Breast epithelium (tissue), 4 donors: ENCODE results near the gene CFAP20. TPM values are rescaled to one million over a fixed set of nuclear protein-coding genes. Genes with fewer than 3 reads are reported as not detected.

Experiments used
- DNase-seq, 2 donors: peaks; one replicate each; pipeline ENCODE4 v3.0.0-alpha.2; 2019; ENCODE audit warnings: low spot score in 2 of 2
- H3K27ac ChIP-seq, 2 donors: fragments of 200-600 bp; sonication (generic) in 1 of 2; one replicate each; pipeline ENCODE4 v1.5.1; 2016 to 2019; ENCODE audit warnings: mild to moderate bottlenecking in 1 of 2
- H3K27me3 ChIP-seq, 2 donors: fragments of 200-600 bp; sonication (generic) in 1 of 2; one replicate each; pipeline versions ENCODE4 v1.5.1 to v1.6.0; 2017 to 2019; ENCODE audit warnings: control low read depth in 1 of 2, mild to moderate bottlenecking in 1 of 2
- H3K36me3 ChIP-seq: fragments of 200-600 bp; one replicate; pipeline ENCODE4 v1.5.1; 2019
- H3K4me1 ChIP-seq, 2 donors: fragments of 200-600 bp; sonication (generic); one replicate each; pipeline ENCODE4 v1.5.1; 2016 to 2019; ENCODE audit warnings: control low read depth in 1 of 2
- H3K4me3 ChIP-seq, 3 donors: fragments of 200-600 bp; sonication (generic); 1 replicate in 2 of 3; 2 replicates in 1 of 3; pipeline ENCODE4 v1.5.1; 2016 to 2019; ENCODE audit warnings: mild to moderate bottlenecking in 3 of 3, moderate library complexity in 2 of 3
- H3K9me3 ChIP-seq, 2 donors: fragments of 200-600 bp; sonication (generic) in 1 of 2; one replicate each; pipeline ENCODE4 v1.5.1; 2016 to 2019; ENCODE audit warnings: control low read depth in 1 of 2
- CTCF ChIP-seq, 3 donors: fragments of 450-650 bp; IDR thresholded peaks; one replicate each; pipeline ENCODE4 v1.5.1; 2016 to 2017; ENCODE audit warnings: antibody characterized with exemption in 3 of 3, mild to moderate bottlenecking in 3 of 3, moderate library complexity in 3 of 3
- POLR2A ChIP-seq: fragments of 450-650 bp; IDR thresholded peaks from one replicate; pipeline ENCODE4 v1.6.1; 2016; ENCODE audit warnings: antibody characterized with exemption, mild to moderate bottlenecking, moderate library complexity
- POLR2AphosphoS5 ChIP-seq, 3 donors: sonication (generic); formaldehyde crosslinking; IDR thresholded peaks; one replicate each; pipeline ENCODE4 v1.6.1; 2017; ENCODE audit warnings: antibody characterized with exemption in 3 of 3
- intact Hi-C: fragments of 100-400 bp; cut with DNase I; formaldehyde crosslinking; loops from one replicate; pipeline ENCODE4 v1.15.1; 2023; ENCODE audit warnings: low total_unique reads
- total RNA-seq, 3 donors: library from RNA; depleted of rRNA; stranded (reverse); fragments of >200 nt; gene quantifications; one replicate each; pipeline ENCODE4 v1.1.0, GENCODE V29; 2016

CFAP20 gene
- total RNA-seq, 3 donors from 2014 or later: 30.5 to 46.1 (median 30.9) TPM

GRCh38 chr16:58121132-58121531 lies 8.0 kb downstream of the CFAP20 start:
- H3K4me1 ChIP-seq: peaks cover 0 to 12% of the 10 kb centered on the region in 2 donors
- no peak overlapping the region for H3K27ac ChIP-seq
- H3K36me3 ChIP-seq: no peaks in the 10 kb centered on the region
- intact Hi-C loops: no loop called here
- no peak for DNase-seq
- no peaks in the 10 kb centered on the region for H3K27me3 ChIP-seq
- H3K9me3 ChIP-seq: no peaks in the 10 kb centered on the region
- no peak overlapping the region for H3K4me3 ChIP-seq
- TF ChIP-seq POLR2A: no peak
- no peak for TF ChIP-seq POLR2AphosphoS5 (IDR thresholded peaks at IDR 0.05)
- TF ChIP-seq CTCF (IDR thresholded peaks at IDR 0.05): no peak

GRCh38 chr16:58120234-58120633 lies 8.9 kb downstream of the CFAP20 start:
- Histone ChIP-seq H3K27me3 (no peaks in the 10 kb centered on the region), H3K4me1 (peaks cover 0 to 12% of the 10 kb centered on the region in 2 donors), H3K4me3 (no peak overlapping the region), H3K27ac (no peak overlapping the region), H3K36me3 (no peaks in the 10 kb centered on the region), H3K9me3 (no peaks in the 10 kb centered on the region)
- DNase-seq: no peak
- no peak for TF ChIP-seq POLR2A
- no peak for TF ChIP-seq POLR2AphosphoS5 (IDR thresholded peaks at IDR 0.05)
- TF ChIP-seq CTCF (IDR thresholded peaks at IDR 0.05): no peak
- intact Hi-C loops: no loop called here

- no peaks in the 10 kb centered on the region for H3K36me3 ChIP-seq
- DNase-seq: no peak
- H3K27me3 ChIP-seq: no peaks in the 10 kb centered on the region
- no peak overlapping the region for H3K27ac ChIP-seq
- no peak for TF ChIP-seq CTCF (IDR thresholded peaks at IDR 0.05)
- TF ChIP-seq POLR2AphosphoS5 (IDR thresholded peaks at IDR 0.05): no peak
- no peak for TF ChIP-seq POLR2A
- H3K9me3 ChIP-seq: no peaks in the 10 kb centered on the region
- H3K4me3 ChIP-seq: no peak overlapping the region
- intact Hi-C loops: no loop called here
- peaks cover 0 to 12% of the 10 kb centered on the region in 2 donors for H3K4me1 ChIP-seq
These were observed 9.7 kb downstream of the CFAP20 start for GRCh38 chr16:58119509-58119845.

GRCh38 chr16:58118801-58119508 lies 10.2 kb downstream of the CFAP20 start:
- intact Hi-C loops: no loop called here
- no peaks in the 10 kb centered on the region for H3K36me3 ChIP-seq
- H3K27me3 ChIP-seq: no peaks in the 10 kb centered on the region
- no peak for DNase-seq
- no peak overlapping the region for H3K4me3 ChIP-seq
- H3K27ac ChIP-seq: no peak overlapping the region
- H3K4me1 ChIP-seq: peaks cover 0 to 12% of the 10 kb centered on the region in 2 donors
- TF ChIP-seq CTCF (IDR thresholded peaks at IDR 0.05) (no peak), POLR2A (no peak), POLR2AphosphoS5 (IDR thresholded peaks at IDR 0.05) (no peak)
- no peaks in the 10 kb centered on the region for H3K9me3 ChIP-seq

GRCh38 chr16:58116529-58116928 lies 12.7 kb downstream of the CFAP20 start:
- Histone ChIP-seq H3K9me3 (no peaks in the 10 kb centered on the region), H3K27ac (no peak overlapping the region), H3K4me3 (no peak overlapping the region), H3K4me1 (peaks cover 0 to 7% of the 10 kb centered on the region in 2 donors), H3K36me3 (no peaks in the 10 kb centered on the region), H3K27me3 (no peaks in the 10 kb centered on the region)
- no peak for DNase-seq
- TF ChIP-seq POLR2AphosphoS5 (IDR thresholded peaks at IDR 0.05): no peak
- TF ChIP-seq POLR2A: no peak
- TF ChIP-seq CTCF (IDR thresholded peaks at IDR 0.05): no peak
- intact Hi-C loops: no loop called here
